A375 (cell line): ENCODE data around the gene CPHXL. TPM values are rescaled to one million over a fixed set of nuclear protein-coding genes. Genes with fewer than 3 reads are reported as not detected.

Experiments
- small RNA-seq: library from RNA; depleted of rRNA; stranded (forward); fragments of <200 nt; gene quantifications from one replicate; pipeline ENCODE3, GENCODE V24; 2014
- total RNA-seq: library from RNA; depleted of rRNA; stranded (reverse); fragments of >200 nt; shearing (Covaris generic); gene quantifications from 2 replicates; pipeline ENCODE4 v1.2.3, GENCODE V29; 2014; rRNA removed

The CPHXL gene
- total RNA-seq: not detected in 2 replicates

DNA sequence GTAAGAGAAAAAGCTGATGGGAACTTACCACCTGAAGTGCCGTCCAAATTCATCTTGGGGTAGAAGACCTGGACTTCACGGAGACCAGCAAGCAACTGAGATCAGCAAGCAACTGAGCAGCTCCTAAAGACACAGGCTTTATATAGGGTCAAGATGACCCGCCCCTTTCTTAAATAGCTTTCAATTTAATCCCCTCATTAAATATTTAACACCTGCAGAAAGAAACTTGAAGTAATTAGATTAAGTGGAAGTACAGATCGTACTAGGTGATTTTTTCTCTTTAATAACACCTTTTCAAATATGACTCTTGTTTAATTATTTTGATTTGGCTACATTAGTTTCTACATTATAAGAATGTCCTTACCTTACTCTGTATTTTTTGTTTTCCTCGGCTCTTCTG, at the start of gene CPHXL:
TSS of gene CPHXL (minus strand) at position 101 of the 400 bp plus-strand sequence. CDS start at position 53, 48 bp downstream.

DNA sequence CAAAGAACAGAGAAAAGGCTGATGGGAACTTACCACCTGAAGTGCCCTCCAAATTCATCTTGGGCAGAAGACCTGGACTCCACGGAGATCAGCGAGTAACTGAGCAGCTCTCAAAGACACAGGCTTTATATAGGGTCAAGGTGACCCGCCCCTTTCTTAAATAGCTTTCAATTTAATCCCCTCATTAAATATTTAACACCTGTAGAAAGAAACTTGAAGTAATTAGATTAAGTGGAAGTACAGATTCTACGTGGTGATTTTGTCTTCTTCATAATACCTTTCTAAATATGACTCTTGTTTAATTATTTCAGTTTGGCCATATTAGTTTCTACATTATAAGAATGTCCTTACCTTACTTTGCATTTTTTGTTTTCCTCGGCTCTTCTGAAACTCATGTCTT, 24.9 kb downstream of the CPHXL start, which contains the start of gene DUXB:
TSS of gene DUXB (minus strand) at position 101 of the 400 bp plus-strand sequence. CDS start at position 58, 43 bp downstream.

DNA sequence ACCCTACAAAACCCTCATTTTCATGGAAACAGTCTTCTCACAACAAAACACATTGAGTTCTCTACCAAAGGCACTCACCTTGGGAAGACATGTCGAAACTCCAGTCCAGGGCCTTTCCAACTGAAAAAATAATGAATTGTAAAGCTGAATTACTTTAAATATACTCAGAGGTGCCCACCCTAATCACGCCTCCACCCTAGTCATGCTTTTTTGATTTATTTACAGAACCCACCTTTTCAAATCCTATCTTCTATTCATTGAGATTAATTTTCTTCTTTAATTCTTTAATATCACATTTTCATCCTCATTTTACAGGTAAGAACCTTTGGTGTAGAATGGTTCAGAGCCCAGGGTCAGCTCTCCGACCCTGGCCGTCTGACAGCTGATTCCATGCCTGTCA, 49.4 kb downstream of the CPHXL start, which contains the start of gene CPHXL2:
TSS of gene CPHXL2 (minus strand) at position 101 of the 400 bp plus-strand sequence. CDS start at position 91, 10 bp downstream.

Small RNA genes within 50 kb of the gene (small RNA-seq; reads per million reads assigned to genes)
- not detected for gene RN7SL520P

Other genes starting within 250 kb of the CPHXL start
- 5.5 and 6.0 TPM in 2 replicates for gene CHST6, start 231.0 kb downstream of the CPHXL start, total RNA-seq
- 0.16 and 0.98 TPM in 2 replicates for gene CHST5, start 190.4 kb downstream of the CPHXL start, total RNA-seq
- 14.0 and 21.2 TPM in 2 replicates for gene TMEM231, start 170.2 kb downstream of the CPHXL start, total RNA-seq
- 25.5 and 35.7 TPM in 2 replicates for gene GABARAPL2, start 160.1 kb downstream of the CPHXL start, total RNA-seq
- 68.1 and 80.6 TPM in 2 replicates for gene ADAT1, start 103.2 kb downstream of the CPHXL start, total RNA-seq
- gene KARS1, start 78.8 kb downstream of the CPHXL start, total RNA-seq: 258 and 267 TPM in 2 replicates
- gene TERF2IP, start 78.7 kb downstream of the CPHXL start, total RNA-seq: 83.5 and 90.2 TPM in 2 replicates
- not detected in 2 replicates for gene CPHXL2, start 49.5 kb downstream of the CPHXL start, total RNA-seq
- gene DUXB, start 25.0 kb downstream of the CPHXL start, total RNA-seq: not detected in 2 replicates